GM19397 (cell line): ENCODE results near the gene RSPH1.

ENCODE experiments used
- ATAC-seq: cut with Tn5 transposase; IDR thresholded peaks from one replicate; pipeline ENCODE4 v1.9.1; 2021; ENCODE audit warnings: mild to moderate bottlenecking, moderate library complexity; ENCODE audit not compliant: unreplicated experiment

Gene RSPH1

GRCh38 chr21:42451941-42452340 is 44.1 kb downstream of the RSPH1 start:
- ATAC-seq, result no peak

GRCh38 chr21:42448686-42449085 is 47.3 kb downstream of the RSPH1 start:
- no peak for ATAC-seq

- no peak for ATAC-seq
These were observed 48.3 kb downstream of the RSPH1 start for GRCh38 chr21:42447732-42448131.

- ATAC-seq, result no peak
These were observed 48.8 kb downstream of the RSPH1 start for GRCh38 chr21:42447182-42447581.

- ATAC-seq, result no peak
These were observed 49.5 kb downstream of the RSPH1 start for GRCh38 chr21:42446531-42446930.

GRCh38 chr21:42445311-42445710 is 50.7 kb downstream of the RSPH1 start:
- no peak for ATAC-seq

- ATAC-seq, result no peak
These were observed 51.3 kb downstream of the RSPH1 start for GRCh38 chr21:42444745-42445059.

- no peak for ATAC-seq
These were observed 51.9 kb downstream of the RSPH1 start for GRCh38 chr21:42443876-42444744.

GRCh38 chr21:42443181-42443785 is 52.7 kb downstream of the RSPH1 start:
- ATAC-seq, result no peak

- no peak for ATAC-seq
These were observed 54.1 kb downstream of the RSPH1 start for GRCh38 chr21:42441963-42442362.

GRCh38 chr21:42440187-42440792 is 55.7 kb downstream of the RSPH1 start:
- ATAC-seq, result no peak

- no peak for ATAC-seq
These were observed 56.5 kb downstream of the RSPH1 start for GRCh38 chr21:42439284-42440186.

- no peak for ATAC-seq
These were observed 57.5 kb downstream of the RSPH1 start for GRCh38 chr21:42438316-42439205.

- ATAC-seq, result no peak
These were observed 58.2 kb downstream of the RSPH1 start for GRCh38 chr21:42437786-42438185.

GRCh38 chr21:42436914-42437313 is 59.1 kb downstream of the RSPH1 start:
- no peak for ATAC-seq

GRCh38 chr21:42435833-42436232 is 60.2 kb downstream of the RSPH1 start:
- ATAC-seq, result no peak

GRCh38 chr21:42435401-42435800 is 60.6 kb downstream of the RSPH1 start:
- ATAC-seq, result no peak

GRCh38 chr21:42434884-42435283 is 61.1 kb downstream of the RSPH1 start:
- no peak for ATAC-seq

- ATAC-seq, result no peak
These were observed 62.0 kb downstream of the RSPH1 start for GRCh38 chr21:42433946-42434551.

GRCh38 chr21:42432695-42433094 is 63.3 kb downstream of the RSPH1 start:
- no peak for ATAC-seq
